ENCODE data around the gene SLAMF6. TPM values are rescaled to one million over a fixed set of nuclear protein-coding genes. Genes with fewer than 3 reads are reported as not detected.

SLAMF6 gene
- total and polyA plus RNA-seq, 10 of the 15 experiments (the other 5 are each of a cell fraction or from before 2014, with no cell fraction given), result 20.5 to 89.6 (median 36.5) TPM

DNA sequence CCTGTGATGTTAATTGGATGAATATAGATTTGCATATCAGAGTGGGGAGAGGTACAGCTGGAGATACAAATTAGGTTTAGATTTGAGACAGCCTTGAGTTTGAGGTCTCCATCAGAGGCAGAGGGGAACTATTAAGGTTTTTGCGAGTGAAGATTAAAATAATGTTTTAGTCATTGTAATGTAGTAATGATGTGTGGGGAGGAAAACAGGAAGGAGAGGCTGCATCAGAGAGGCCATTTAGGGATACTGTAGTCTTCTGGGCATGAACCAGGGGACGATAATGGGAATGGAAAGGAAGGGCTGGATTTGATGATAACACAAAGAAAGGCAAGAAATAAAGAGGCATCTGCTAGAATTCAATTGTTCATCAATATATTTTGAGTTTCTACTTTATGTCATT lies 46.8 kb upstream of the SLAMF6 start:
- ATAC-seq, result no peak
- no peak overlapping the region for H3K4me2 ChIP-seq (ENCODE audit: control insufficient read depth, insufficient read depth)
- POLR2A ChIA-PET, result interaction anchor here (0.6 to 1.7 kb wide), 5 partner anchors 8 to 21 kb away, joined by 3 to 7 read pairs (median 6); no protein-coding TSS in a partner anchor
- FAIRE-seq, result no peak
- TF ChIP-seq EED (IDR thresholded peaks at IDR 0.05; ENCODE audit: low read depth) (no peak), E2F4 (IDR thresholded peaks at IDR 0.05; ENCODE audit: low read depth, low read length) (no peak), ZNF207 (IDR thresholded peaks at IDR 0.05; ENCODE audit: borderline replicate concordance) (no peak), SPI1 (IDR thresholded peaks at IDR 0.05; ENCODE audit: borderline replicate concordance, insufficient read depth, low read depth, low read length) (no peak), EZH2 (IDR thresholded peaks at IDR 0.05; ENCODE audit: borderline replicate concordance, control insufficient read depth, low read depth, low read length) (no peak), SUPT20H (IDR thresholded peaks at IDR 0.05; ENCODE audit: borderline replicate concordance, control insufficient read depth, low read depth, low read length) (no peak), MXI1 (IDR thresholded peaks at IDR 0.05; ENCODE audit: low read depth, low read length) (no peak)
- TF ChIP-seq, protein P1, sequence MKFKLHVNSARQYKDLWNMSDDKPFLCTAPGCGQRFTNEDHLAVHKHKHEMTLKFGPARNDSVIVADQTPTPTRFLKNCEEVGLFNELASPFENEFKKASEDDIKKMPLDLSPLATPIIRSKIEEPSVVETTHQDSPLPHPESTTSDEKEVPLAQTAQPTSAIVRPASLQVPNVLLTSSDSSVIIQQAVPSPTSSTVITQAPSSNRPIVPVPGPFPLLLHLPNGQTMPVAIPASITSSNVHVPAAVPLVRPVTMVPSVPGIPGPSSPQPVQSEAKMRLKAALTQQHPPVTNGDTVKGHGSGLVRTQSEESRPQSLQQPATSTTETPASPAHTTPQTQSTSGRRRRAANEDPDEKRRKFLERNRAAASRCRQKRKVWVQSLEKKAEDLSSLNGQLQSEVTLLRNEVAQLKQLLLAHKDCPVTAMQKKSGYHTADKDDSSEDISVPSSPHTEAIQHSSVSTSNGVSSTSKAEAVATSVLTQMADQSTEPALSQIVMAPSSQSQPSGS (IDR thresholded peaks at IDR 0.05; ENCODE audit: low read length), result no peak
- H4K20me1 ChIP-seq (ENCODE audit: control insufficient read depth, insufficient read depth), result no peaks in the 10 kb centered on the region
- DNase-seq (ENCODE audit: low read depth, low spot score), result no peak
- no peaks in the 10 kb centered on the region for H3K27me3 ChIP-seq (replicated peaks in 1 of 2; ENCODE audit: control insufficient read depth in 2 of 2, insufficient read depth in 2 of 2, low read length in 1 of 2)
- no peaks in the 10 kb centered on the region; the same call in 1 of the 3 replicates for H3K9me3 ChIP-seq (replicated peaks; ENCODE audit: control insufficient read depth, insufficient read depth, low read length)
- in situ Hi-C loops (cut with MboI) (no loop called here), intact Hi-C loops (cut with micrococcal nuclease; ENCODE audit: unreplicated experiment) (no loop called here)
- BruUV-seq (replicated peaks), result no TSS peak
- no peak overlapping the region for H2AFZ ChIP-seq (ENCODE audit: control insufficient read depth, low read depth, low read length)
- H3K36me3 ChIP-seq (ENCODE audit: control insufficient read depth in 2 of 2, insufficient read depth in 2 of 2, low read length in 1 of 2), result no peaks in the 10 kb centered on the region
- SMC1A ChIA-PET (ENCODE audit: uncharacterized antibody, unreplicated experiment), result interaction anchor here (0.7 to 30.0 kb wide), 8 partner anchors 8 to 139 kb away, joined by 3 to 735 read pairs (median 5); partner anchors contain the start of gene SLAMF6
- WGBS (ENCODE audit: insufficient coverage, insufficient replicate concordance, low lambda C conversion rate, missing lambda C conversion rate), result 98% methylated on average over 2 of the region's 2 CpGs
- H3K4me1 ChIP-seq (ENCODE audit: control insufficient read depth, insufficient read depth, low read length), result peaks cover 22% of the 10 kb centered on the region
- H3K4me3 ChIP-seq, result no peak overlapping the region
- CTCF ChIA-PET, result interaction anchor here (0.6 to 2.4 kb wide), 3 partner anchors 8 to 141 kb away, joined by 3 to 9 read pairs (median 4); no protein-coding TSS in a partner anchor
- RAD21 ChIA-PET (ENCODE audit: unreplicated experiment), result interaction anchor here (1.0 kb wide), 1 partner anchor 35 kb away, joined by 4 read pairs; no protein-coding TSS in a partner anchor
- H3K27ac ChIP-seq (ENCODE audit: control insufficient read depth, insufficient read depth), result no peak overlapping the region
- H3K79me2 ChIP-seq (ENCODE audit: control insufficient read depth, insufficient read depth, low read length), result peaks cover 7% of the 10 kb centered on the region
- H3K9ac ChIP-seq (ENCODE audit: control insufficient read depth, insufficient read depth, low read length), result no peak overlapping the region
